ENCODE measurements around the gene TPP2.

The TPP2 gene

GRCh38 chr13:102708211-102708610 lies 111.4 kb downstream of the TPP2 start:
- Histone ChIP-seq H2BK120ac (ENCODE audit: low read depth, low read length) (no peak overlapping the region), H3K27ac (ENCODE audit: low read depth, low read length) (no peak overlapping the region), H2BK15ac (replicated peaks; ENCODE audit: low read depth) (no peak overlapping the region), H3K79me2 (ENCODE audit: control insufficient read depth, insufficient read depth, low read length) (no peaks in the 10 kb centered on the region), H4K8ac (ENCODE audit: low read depth, low read length) (no peak overlapping the region), H3K4ac (ENCODE audit: low read depth, low read length) (no peak overlapping the region), H2AK5ac (ENCODE audit: low read length) (no peak overlapping the region), H4K5ac (ENCODE audit: low read length) (no peak overlapping the region), H3K4me1 (ENCODE audit: control insufficient read depth, low read depth, low read length) (no peaks in the 10 kb centered on the region), H3K23ac (ENCODE audit: low read length) (no peak overlapping the region), H3K18ac (ENCODE audit: low read length) (no peak overlapping the region), H3K79me1 (ENCODE audit: low read length) (no peaks in the 10 kb centered on the region), H3K27me3 (ENCODE audit: insufficient read depth, low read length, poor library complexity) (no peaks in the 10 kb centered on the region), H2BK5ac (ENCODE audit: low read length) (no peak overlapping the region), H3K9ac (ENCODE audit: low read length) (no peak overlapping the region), H3K56ac (ENCODE audit: low read length) (no peak overlapping the region), H3K4me3 (ENCODE audit: low read length) (no peak overlapping the region), H3K4me2 (ENCODE audit: low read length) (no peak overlapping the region), H3K36me3 (ENCODE audit: control insufficient read depth, insufficient read depth, low read length) (no peaks in the 10 kb centered on the region)
- no CpG with 5 or more reads among the region's 2 CpGs for WGBS (ENCODE audit: extremely low coverage, insufficient coverage, low lambda C conversion rate)
- no peak for DNase-seq

- Histone ChIP-seq H2BK15ac (replicated peaks; ENCODE audit: low read depth) (no peak overlapping the region), H3K4ac (ENCODE audit: low read depth, low read length) (no peak overlapping the region), H2BK5ac (ENCODE audit: low read length) (no peak overlapping the region), H3K56ac (ENCODE audit: low read length) (no peak overlapping the region), H3K27me3 (ENCODE audit: insufficient read depth, low read length, poor library complexity) (no peaks in the 10 kb centered on the region), H3K4me3 (ENCODE audit: low read length) (no peak overlapping the region), H3K79me2 (ENCODE audit: control insufficient read depth, insufficient read depth, low read length) (no peaks in the 10 kb centered on the region), H3K18ac (ENCODE audit: low read length) (no peak overlapping the region), H3K36me3 (ENCODE audit: control insufficient read depth, insufficient read depth, low read length) (no peaks in the 10 kb centered on the region), H4K8ac (ENCODE audit: low read depth, low read length) (no peak overlapping the region), H3K27ac (ENCODE audit: low read depth, low read length) (no peak overlapping the region), H3K4me2 (ENCODE audit: low read length) (no peak overlapping the region), H2BK120ac (ENCODE audit: low read depth, low read length) (no peak overlapping the region), H3K79me1 (ENCODE audit: low read length) (no peaks in the 10 kb centered on the region), H3K23ac (ENCODE audit: low read length) (no peak overlapping the region), H3K4me1 (ENCODE audit: control insufficient read depth, low read depth, low read length) (no peaks in the 10 kb centered on the region), H4K5ac (ENCODE audit: low read length) (no peak overlapping the region), H2AK5ac (ENCODE audit: low read length) (no peak overlapping the region), H3K9ac (ENCODE audit: low read length) (no peak overlapping the region)
- no peak for DNase-seq
- WGBS (ENCODE audit: extremely low coverage, insufficient coverage, low lambda C conversion rate): no CpG with 5 or more reads among the region's 2 CpGs
Measured at GRCh38 chr13:102708991-102709390, 112.2 kb downstream of the TPP2 start.

- H3K56ac ChIP-seq (ENCODE audit: low read length): no peak overlapping the region
- no peak overlapping the region for H3K4me2 ChIP-seq (ENCODE audit: low read length)
- no peaks in the 10 kb centered on the region for H3K4me1 ChIP-seq (ENCODE audit: control insufficient read depth, low read depth, low read length)
- no peak overlapping the region for H3K27ac ChIP-seq (ENCODE audit: low read depth, low read length)
- no peak overlapping the region for H4K5ac ChIP-seq (ENCODE audit: low read length)
- no peak overlapping the region for H2AK5ac ChIP-seq (ENCODE audit: low read length)
- no peak overlapping the region for H4K8ac ChIP-seq (ENCODE audit: low read depth, low read length)
- no peak overlapping the region for H3K9ac ChIP-seq (ENCODE audit: low read length)
- no peaks in the 10 kb centered on the region for H3K27me3 ChIP-seq (ENCODE audit: insufficient read depth, low read length, poor library complexity)
- H3K23ac ChIP-seq (ENCODE audit: low read length): no peak overlapping the region
- DNase-seq: no peak
- H2BK5ac ChIP-seq (ENCODE audit: low read length): no peak overlapping the region
- no peaks in the 10 kb centered on the region for H3K79me2 ChIP-seq (ENCODE audit: control insufficient read depth, insufficient read depth, low read length)
- no peak overlapping the region for H2BK15ac ChIP-seq (replicated peaks; ENCODE audit: low read depth)
- no peak overlapping the region for H3K4ac ChIP-seq (ENCODE audit: low read depth, low read length)
- H3K4me3 ChIP-seq (ENCODE audit: low read length): no peak overlapping the region
- no peak overlapping the region for H2BK120ac ChIP-seq (ENCODE audit: low read depth, low read length)
- H3K79me1 ChIP-seq (ENCODE audit: low read length): no peaks in the 10 kb centered on the region
- H3K18ac ChIP-seq (ENCODE audit: low read length): no peak overlapping the region
- no peaks in the 10 kb centered on the region for H3K36me3 ChIP-seq (ENCODE audit: control insufficient read depth, insufficient read depth, low read length)
Measured at GRCh38 chr13:102709536-102709935, 112.8 kb downstream of the TPP2 start.

GRCh38 chr13:102710261-102710679 lies 113.5 kb downstream of the TPP2 start:
- Histone ChIP-seq H3K27me3 (ENCODE audit: insufficient read depth, low read length, poor library complexity) (no peaks in the 10 kb centered on the region), H3K4me2 (ENCODE audit: low read length) (no peak overlapping the region), H3K56ac (ENCODE audit: low read length) (no peak overlapping the region), H3K79me2 (ENCODE audit: control insufficient read depth, insufficient read depth, low read length) (no peaks in the 10 kb centered on the region), H2BK15ac (replicated peaks; ENCODE audit: low read depth) (no peak overlapping the region), H4K8ac (ENCODE audit: low read depth, low read length) (no peak overlapping the region), H3K4ac (ENCODE audit: low read depth, low read length) (no peak overlapping the region), H2BK5ac (ENCODE audit: low read length) (no peak overlapping the region), H3K9ac (ENCODE audit: low read length) (no peak overlapping the region), H3K4me1 (ENCODE audit: control insufficient read depth, low read depth, low read length) (no peaks in the 10 kb centered on the region), H3K79me1 (ENCODE audit: low read length) (no peaks in the 10 kb centered on the region), H3K36me3 (ENCODE audit: control insufficient read depth, insufficient read depth, low read length) (no peaks in the 10 kb centered on the region), H3K4me3 (ENCODE audit: low read length) (no peak overlapping the region), H3K18ac (ENCODE audit: low read length) (no peak overlapping the region), H2BK120ac (ENCODE audit: low read depth, low read length) (no peak overlapping the region), H2AK5ac (ENCODE audit: low read length) (no peak overlapping the region), H3K27ac (ENCODE audit: low read depth, low read length) (no peak overlapping the region), H3K23ac (ENCODE audit: low read length) (no peak overlapping the region), H4K5ac (ENCODE audit: low read length) (no peak overlapping the region)
- DNase-seq: no peak
- WGBS (ENCODE audit: extremely low coverage, insufficient coverage, low lambda C conversion rate): no CpG with 5 or more reads among the region's 9 CpGs

- no peak overlapping the region for H3K4me2 ChIP-seq (ENCODE audit: low read length)
- DNase-seq: no peak
- H3K23ac ChIP-seq (ENCODE audit: low read length): no peak overlapping the region
- no peak overlapping the region for H3K9ac ChIP-seq (ENCODE audit: low read length)
- no peaks in the 10 kb centered on the region for H3K79me2 ChIP-seq (ENCODE audit: control insufficient read depth, insufficient read depth, low read length)
- H3K4ac ChIP-seq (ENCODE audit: low read depth, low read length): no peak overlapping the region
- no peak overlapping the region for H3K27ac ChIP-seq (ENCODE audit: low read depth, low read length)
- H2BK15ac ChIP-seq (replicated peaks; ENCODE audit: low read depth): no peak overlapping the region
- H2BK5ac ChIP-seq (ENCODE audit: low read length): no peak overlapping the region
- H3K4me1 ChIP-seq (ENCODE audit: control insufficient read depth, low read depth, low read length): no peaks in the 10 kb centered on the region
- H3K56ac ChIP-seq (ENCODE audit: low read length): no peak overlapping the region
- H2AK5ac ChIP-seq (ENCODE audit: low read length): no peak overlapping the region
- H3K79me1 ChIP-seq (ENCODE audit: low read length): no peaks in the 10 kb centered on the region
- no peak overlapping the region for H3K4me3 ChIP-seq (ENCODE audit: low read length)
- no peaks in the 10 kb centered on the region for H3K36me3 ChIP-seq (ENCODE audit: control insufficient read depth, insufficient read depth, low read length)
- no peaks in the 10 kb centered on the region for H3K27me3 ChIP-seq (ENCODE audit: insufficient read depth, low read length, poor library complexity)
- H4K5ac ChIP-seq (ENCODE audit: low read length): no peak overlapping the region
- WGBS (ENCODE audit: extremely low coverage, insufficient coverage, low lambda C conversion rate): no CpG with 5 or more reads among the region's 1 CpG
- no peak overlapping the region for H3K18ac ChIP-seq (ENCODE audit: low read length)
- H4K8ac ChIP-seq (ENCODE audit: low read depth, low read length): no peak overlapping the region
- no peak overlapping the region for H2BK120ac ChIP-seq (ENCODE audit: low read depth, low read length)
Measured at GRCh38 chr13:102715447-102715846, 118.7 kb downstream of the TPP2 start.

- Histone ChIP-seq H3K56ac (ENCODE audit: low read length) (no peak overlapping the region), H3K79me2 (ENCODE audit: control insufficient read depth, insufficient read depth, low read length) (no peaks in the 10 kb centered on the region), H4K8ac (ENCODE audit: low read depth, low read length) (no peak overlapping the region), H3K4me2 (ENCODE audit: low read length) (no peak overlapping the region), H3K36me3 (ENCODE audit: control insufficient read depth, insufficient read depth, low read length) (no peaks in the 10 kb centered on the region), H3K27me3 (ENCODE audit: insufficient read depth, low read length, poor library complexity) (no peaks in the 10 kb centered on the region), H2AK5ac (ENCODE audit: low read length) (no peak overlapping the region), H3K18ac (ENCODE audit: low read length) (no peak overlapping the region), H3K23ac (ENCODE audit: low read length) (no peak overlapping the region), H2BK5ac (ENCODE audit: low read length) (no peak overlapping the region), H4K5ac (ENCODE audit: low read length) (no peak overlapping the region), H3K79me1 (ENCODE audit: low read length) (no peaks in the 10 kb centered on the region), H3K4ac (ENCODE audit: low read depth, low read length) (no peak overlapping the region), H3K27ac (ENCODE audit: low read depth, low read length) (no peak overlapping the region), H3K4me3 (ENCODE audit: low read length) (no peak overlapping the region), H3K9ac (ENCODE audit: low read length) (no peak overlapping the region), H2BK15ac (replicated peaks; ENCODE audit: low read depth) (no peak overlapping the region), H2BK120ac (ENCODE audit: low read depth, low read length) (no peak overlapping the region), H3K4me1 (ENCODE audit: control insufficient read depth, low read depth, low read length) (no peaks in the 10 kb centered on the region)
- DNase-seq: no peak
- WGBS (ENCODE audit: extremely low coverage, insufficient coverage, low lambda C conversion rate): no CpG with 5 or more reads among the region's 2 CpGs
Measured at GRCh38 chr13:102718746-102719145, 122.0 kb downstream of the TPP2 start.
